GM19468 (cell line): ENCODE data around the gene PARP9.
"Not testable (repeated sequence)": the region's sequence is repeated elsewhere in the genome, so short reads cannot be mapped to it uniquely, and the experiment has no call there.

Experiments
- ATAC-seq: cut with Tn5 transposase; IDR thresholded peaks from one replicate; pipeline ENCODE4 v1.9.1; 2021; ENCODE audit warnings: mild to moderate bottlenecking, moderate library complexity, moderate number of reproducible peaks; ENCODE audit not compliant: unreplicated experiment; ENCODE audit errors: extremely low read depth

PARP9 gene

DNA sequence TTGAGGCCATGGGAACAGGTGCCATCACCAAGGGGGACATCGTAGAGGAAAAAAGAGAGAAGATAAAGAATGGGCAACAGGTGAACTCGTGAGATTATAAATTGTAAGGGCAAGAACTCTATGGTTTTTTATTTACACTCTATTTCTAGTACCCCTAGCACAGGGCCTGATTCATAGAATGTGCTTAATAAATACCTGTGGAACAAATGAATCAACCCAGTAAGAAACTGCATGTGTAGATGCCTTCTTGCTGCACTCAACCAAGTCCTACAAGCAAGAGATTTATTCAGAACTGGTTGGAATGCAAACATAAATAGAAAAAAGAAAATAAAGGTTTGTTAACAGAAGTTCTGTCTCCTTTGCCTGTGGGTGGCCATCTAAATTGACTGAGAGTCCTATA, 30.6 kb downstream of the PARP9 start:
- no peak for ATAC-seq

DNA sequence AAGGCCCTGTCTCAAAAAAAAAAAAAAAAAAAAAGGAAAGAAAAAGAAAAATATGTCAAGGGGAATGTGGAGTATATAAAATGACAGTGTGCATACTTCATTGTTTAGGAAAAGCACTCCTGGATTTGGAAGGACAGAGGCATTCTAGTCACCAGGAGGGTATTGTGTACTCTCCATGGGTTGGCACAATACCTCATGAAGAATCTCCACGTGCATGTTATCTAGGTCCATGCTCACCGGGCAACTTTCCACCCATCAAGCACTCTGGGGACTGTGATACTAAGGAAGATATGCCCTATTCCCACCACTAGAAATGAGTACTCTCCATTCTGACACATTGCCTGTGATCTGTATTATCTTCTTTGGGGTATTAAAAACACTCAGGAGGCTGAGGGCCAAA, 33.9 kb downstream of the PARP9 start:
- no peak for ATAC-seq

- ATAC-seq = no peak
Observed at GRCh38 chr3:122523317-122523716, 40.8 kb downstream of the PARP9 start.

- ATAC-seq = no peak
Observed at GRCh38 chr3:122520861-122521260, 43.2 kb downstream of the PARP9 start.

DNA sequence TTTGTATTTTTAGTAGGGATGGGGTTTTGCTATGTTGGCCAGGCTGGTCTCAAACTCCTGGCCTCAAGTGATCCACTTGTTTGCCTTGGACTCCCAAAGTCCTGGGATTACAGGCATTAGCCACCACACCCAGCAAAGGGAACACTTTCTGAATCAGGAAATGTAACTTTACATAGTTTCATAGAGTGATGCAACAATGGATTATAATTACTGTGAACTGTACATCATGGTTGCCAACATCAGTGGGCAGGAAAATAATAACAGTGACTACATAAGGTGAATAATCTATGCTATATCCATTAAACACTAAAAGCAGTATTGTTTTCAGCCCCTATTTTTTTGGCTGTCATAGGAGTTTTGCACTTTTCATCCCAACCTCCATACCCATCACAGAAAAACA, 44.4 kb downstream of the PARP9 start:
- no peak for ATAC-seq

DNA sequence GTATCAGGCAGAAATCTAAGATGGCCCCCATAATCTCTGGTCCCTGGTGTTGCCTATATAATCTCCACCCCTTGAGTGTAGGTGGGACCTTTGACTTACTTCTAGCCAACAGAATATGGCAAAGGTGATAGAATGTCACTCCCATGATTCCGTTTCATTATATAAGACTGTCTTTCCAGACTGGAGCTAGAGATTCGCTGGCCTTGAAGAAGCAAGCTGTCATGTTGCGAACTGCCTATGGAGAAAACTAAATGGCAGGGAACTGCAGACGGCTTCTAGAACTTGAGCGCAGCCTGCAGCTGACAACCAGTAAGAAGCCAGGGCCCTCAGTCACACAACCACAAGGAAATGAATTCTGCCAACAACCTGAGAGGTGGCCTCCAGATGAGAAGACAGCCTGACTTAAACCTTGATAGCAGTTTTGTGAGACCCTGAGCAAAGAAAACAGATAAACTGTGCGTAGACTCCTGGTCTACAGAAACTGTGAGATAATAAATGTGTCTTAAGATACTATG, 47.2 kb downstream of the PARP9 start:
- no peak for ATAC-seq

GRCh38 chr3:122515870-122516269, 48.2 kb downstream of the PARP9 start:
- ATAC-seq = no peak

DNA sequence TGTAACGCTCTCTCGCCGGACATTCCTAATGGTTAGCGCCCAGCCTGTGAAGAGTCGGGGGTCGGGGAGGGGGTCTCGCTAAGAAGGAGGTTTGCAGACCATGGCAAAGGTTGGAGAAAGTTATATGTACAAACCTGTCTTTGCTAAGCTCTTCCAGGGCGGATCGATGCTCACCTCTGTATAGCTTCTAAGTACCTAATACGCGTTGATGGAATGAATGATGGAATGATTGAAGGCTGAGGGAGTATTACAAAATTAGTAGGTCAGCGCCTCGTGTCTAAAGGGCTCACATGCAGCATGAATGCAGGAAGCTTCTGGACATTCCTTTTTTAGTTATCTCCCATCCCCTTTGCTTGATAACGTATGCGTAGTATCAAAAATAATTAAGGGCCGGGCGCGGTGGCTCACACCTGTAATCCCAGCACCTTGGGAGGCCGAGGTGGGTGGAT, 49.1 kb downstream of the PARP9 start:
- no peak for ATAC-seq

DNA sequence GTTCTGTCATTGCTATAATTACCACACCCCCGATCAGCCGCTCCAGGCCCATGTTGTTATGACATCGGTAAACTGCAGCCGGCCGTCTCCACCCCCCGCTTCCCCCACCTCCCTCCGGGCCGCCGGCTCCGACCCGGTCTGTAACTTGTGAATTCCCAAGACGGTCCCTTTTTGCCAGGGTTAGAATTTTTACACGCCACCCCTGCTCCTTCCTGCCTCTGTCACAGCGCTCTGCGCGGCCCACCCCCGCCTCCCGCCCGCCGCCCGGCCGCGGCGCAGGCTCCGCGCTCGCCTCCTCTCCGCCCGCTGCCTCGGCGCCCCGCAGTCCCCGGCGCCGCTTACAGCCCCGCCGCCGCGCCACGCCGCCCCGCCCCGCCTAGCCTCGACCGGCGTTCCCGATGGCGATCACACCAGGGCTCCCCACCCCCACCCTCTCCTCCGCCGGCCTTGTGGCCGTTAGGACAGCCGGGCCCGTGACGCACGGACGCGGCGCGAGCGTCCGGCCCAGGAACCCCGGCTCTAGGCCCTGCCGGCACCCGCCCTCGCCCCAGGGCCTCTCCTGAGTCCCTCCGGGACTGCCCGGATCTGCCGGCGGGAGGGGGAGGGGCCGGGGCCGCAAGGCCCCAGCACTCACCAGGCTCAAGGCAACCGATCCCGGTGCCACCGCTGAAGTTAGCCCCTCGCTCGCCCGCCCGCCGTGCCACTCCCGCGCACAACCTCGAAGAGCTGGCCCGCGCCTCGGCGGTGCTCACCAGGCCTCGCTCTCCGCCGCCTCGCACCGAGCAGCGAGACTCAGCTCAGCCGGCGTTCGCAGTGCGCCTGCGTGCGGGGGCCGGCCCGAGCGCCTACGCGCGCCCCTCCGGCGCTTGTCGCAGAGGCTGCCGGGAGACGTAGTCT, 49.7 kb downstream of the PARP9 start, which contains the start of gene KPNA1:
Gene KPNA1, minus strand, starts transcription at position 817 of the 897 bp plus-strand sequence. CDS start 18,374 bp downstream, outside the sequence.
- peak; percentile 71 for ATAC-seq

GRCh38 chr3:122513386-122514122, 50.5 kb downstream of the PARP9 start:
- no peak for ATAC-seq

DNA sequence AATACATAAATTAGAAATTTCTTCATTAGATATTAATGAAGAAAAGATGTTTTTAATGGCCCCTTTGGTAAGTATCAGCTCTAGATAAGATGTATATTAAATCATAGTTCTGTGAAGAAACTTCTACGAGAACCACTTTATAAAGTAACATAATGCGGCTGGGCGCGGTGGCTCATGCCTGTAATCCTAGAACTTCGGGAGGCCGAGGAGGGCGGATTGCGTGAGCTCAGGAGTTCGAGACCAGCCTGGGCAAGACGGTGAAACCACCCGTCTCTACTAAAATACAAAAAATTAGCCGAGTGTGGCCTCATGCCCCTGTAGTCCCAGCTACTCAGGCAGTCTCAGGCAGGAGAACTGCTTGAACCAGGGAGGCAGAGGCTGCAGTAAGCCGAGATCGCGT, 51.8 kb downstream of the PARP9 start:
- no peak for ATAC-seq

GRCh38 chr3:122510878-122511535, 53.1 kb downstream of the PARP9 start:
- ATAC-seq = no peak

DNA sequence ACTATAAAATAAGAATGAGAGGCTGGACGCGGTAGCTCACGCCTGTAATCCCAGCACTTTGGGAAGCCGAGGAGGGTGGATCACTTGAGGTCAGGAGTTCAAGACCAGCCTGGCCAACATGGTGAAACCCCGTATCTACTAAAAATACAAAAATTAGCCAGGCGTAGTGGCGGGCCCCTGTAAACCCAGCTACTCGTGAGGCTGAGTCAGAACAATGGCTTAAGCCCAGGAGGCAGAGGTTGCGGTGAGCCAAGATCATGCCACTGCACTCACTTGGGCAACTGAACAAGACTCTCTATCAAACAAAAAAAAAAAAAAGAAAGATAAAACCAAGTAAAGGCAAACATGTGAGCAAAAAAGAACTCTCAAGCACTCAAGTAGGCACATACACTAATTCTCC, 55.2 kb downstream of the PARP9 start:
- ATAC-seq = not testable (repeated sequence)

DNA sequence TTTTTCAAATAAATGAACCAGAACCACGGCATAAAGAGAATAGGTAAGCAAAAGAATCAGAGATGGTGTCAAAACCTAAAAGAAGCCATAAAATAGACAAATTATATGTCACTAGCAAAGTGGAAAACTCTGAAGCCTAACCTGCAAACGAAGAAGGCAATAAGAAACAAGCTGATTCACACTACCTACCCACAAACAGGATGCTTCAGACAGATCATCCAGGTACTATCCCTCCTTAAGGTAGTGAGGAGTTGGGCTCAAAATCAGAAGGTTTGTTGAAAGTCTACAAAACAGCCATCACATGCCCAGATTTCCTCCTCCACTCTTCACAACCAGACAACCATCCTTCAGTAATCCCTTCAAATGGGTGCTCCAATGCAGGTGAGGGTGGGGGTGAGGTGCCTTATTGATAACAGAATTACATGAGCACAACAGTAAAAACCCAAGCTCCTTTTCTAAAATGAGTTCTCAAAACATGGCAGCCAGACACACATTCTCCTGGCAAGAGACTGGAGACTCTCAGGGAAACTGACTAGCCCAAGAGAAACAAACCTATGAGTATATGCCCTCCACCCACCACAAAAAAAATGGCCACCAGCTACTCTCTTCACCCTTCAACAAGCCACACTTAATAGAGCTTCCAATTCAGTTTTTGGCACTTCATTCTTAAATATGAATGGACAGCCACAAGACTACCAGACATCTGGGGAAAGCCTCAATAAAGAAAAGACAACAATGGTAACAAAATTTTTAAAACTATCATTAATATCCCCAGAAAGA, 55.8 kb downstream of the PARP9 start:
- ATAC-seq = no peak

GRCh38 chr3:122506450-122506849, 57.6 kb downstream of the PARP9 start:
- no peak for ATAC-seq

DNA sequence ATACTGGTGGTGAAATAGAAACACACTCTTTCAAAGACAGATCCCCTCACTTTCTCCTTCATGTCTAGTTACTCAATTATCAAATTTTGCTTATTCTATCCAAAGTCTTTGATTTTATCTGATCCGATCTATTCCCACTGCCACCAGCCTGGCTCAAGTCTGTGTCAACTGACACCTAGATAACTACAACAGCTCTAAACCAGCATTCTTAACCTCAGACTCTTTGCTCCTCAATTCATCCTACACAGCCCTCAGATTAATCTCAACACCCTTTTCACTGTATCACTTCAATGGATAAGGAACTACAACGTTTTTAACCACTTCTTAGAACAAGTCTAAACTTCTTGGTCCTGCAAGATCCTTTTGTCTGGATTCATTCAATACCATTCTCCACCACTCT, 58.4 kb downstream of the PARP9 start:
- ATAC-seq = no peak

DNA sequence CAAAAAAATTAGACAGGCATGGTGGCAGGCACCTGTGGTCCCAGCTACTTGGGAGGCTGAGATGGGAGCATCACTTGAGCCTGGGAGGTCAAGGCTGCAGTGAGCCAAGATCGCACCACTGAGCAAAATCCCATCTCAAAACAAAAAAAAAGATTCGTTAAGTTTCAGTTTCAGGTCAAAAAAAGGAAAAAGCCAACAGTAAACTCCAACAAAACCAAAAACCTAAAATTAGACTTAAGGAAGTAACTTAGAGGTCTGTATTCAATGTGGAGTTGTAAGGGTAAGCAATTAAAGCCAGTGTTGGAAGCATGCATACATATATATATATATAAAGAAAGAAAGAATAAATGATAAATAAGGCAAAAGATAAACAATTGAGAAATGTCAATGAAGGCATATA, 61.2 kb downstream of the PARP9 start:
- ATAC-seq = no peak

DNA sequence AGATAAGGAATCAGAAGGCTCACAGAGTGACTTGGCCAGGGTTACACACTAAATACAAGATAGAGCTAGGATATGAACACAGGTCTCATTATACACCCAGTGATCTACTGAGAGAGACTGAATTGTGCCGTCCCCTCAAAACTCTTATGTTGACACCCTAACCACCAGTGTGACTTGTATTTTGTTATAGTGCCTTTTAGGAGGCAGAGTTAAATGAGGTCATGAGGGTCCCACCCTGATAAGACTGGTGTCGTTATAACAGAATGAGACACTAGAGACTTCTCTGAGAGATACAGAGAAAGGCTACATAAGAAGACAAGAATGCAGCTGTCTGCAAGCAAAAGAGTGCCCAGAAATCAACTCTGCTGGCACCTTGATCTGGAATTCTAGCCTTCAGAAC, 62.0 kb downstream of the PARP9 start:
- ATAC-seq = no peak

DNA sequence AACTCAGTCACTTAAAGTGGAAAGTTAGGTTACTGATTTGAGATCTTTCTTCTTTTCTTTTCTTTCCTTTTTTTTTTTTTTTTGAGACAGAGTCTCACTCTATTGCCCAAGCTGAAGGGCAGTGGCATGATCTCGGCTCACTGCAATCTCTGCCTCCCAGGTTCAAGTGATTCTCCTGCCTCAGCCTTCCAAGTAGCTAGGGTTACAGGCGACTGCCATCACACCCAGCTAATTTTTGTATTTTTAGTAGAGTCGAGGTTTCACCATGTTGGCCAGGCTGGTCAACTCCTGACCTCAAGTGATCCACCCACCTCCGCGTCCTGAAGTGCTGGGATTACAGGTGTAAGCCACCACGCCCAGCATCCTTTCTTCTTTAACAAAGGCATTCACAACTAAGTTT, 63.1 kb downstream of the PARP9 start:
- not testable (repeated sequence) for ATAC-seq

DNA sequence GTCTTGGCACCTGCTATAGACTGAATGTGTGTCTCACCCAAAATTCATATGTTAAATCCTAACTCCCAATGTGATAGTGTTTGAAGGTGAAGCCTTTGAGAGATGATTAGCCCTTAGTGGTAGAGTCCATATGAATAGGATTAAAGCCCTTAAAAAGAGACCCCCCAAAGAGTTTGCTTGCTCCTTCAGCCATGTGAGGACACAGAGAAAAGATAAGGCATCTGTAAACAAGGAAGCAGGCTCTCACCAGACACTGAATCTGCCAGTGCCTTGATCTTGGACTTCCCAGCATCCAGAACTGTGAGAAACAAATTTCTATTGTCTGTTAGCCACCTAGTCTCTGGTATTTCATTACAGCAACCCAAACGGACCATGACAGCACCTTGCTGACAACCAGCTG, 65.9 kb downstream of the PARP9 start:
- no peak for ATAC-seq
